Calu3 (cell line): Measurements from ENCODE around the gene CIB2. TPM values are rescaled to one million over a fixed set of nuclear protein-coding genes. Genes with fewer than 3 reads are reported as not detected.
"Not testable (repeated sequence)": the region's sequence is repeated elsewhere in the genome, so short reads cannot be mapped to it uniquely, and the experiment has no call there.

ENCODE experiments used
- BruUV-seq: library from RNA; stranded (reverse); fragments of 400-500 nt; replicated peaks from 2 replicates; lab custom pipeline; 2021; lab: Mats Ljungman, UMichigan
- CTCF ChIA-PET: fragments of 300-600 bp; sonication (Branson Sonifier 250); formaldehyde crosslinking; loops from one replicate; lab custom pipeline; 2022; ENCODE audit warnings: antibody characterized with exemption; lab: Charles Lee
- DNase-seq: peaks from one replicate; pipeline ENCODE4 v3.0.0; 2022
- H3K27ac Mint-ChIP-seq: one replicate; pipeline ENCODE4 v1.8.0; 2022; ENCODE audit warnings: mixed read lengths; ENCODE audit not compliant: unreplicated experiment
- H3K27me3 Mint-ChIP-seq: one replicate; pipeline ENCODE4 v1.8.0; 2022; ENCODE audit warnings: mixed read lengths; ENCODE audit not compliant: unreplicated experiment
- H3K36me3 Mint-ChIP-seq: one replicate; pipeline ENCODE4 v1.8.0; 2022; ENCODE audit warnings: mild to moderate bottlenecking, moderate library complexity, mixed read lengths; ENCODE audit not compliant: insufficient read depth, unreplicated experiment
- H3K4me1 Mint-ChIP-seq: one replicate; pipeline ENCODE4 v1.8.0; 2022; ENCODE audit warnings: mild to moderate bottlenecking, low read depth, mixed read lengths; ENCODE audit not compliant: unreplicated experiment
- H3K4me3 Mint-ChIP-seq: one replicate; pipeline ENCODE4 v1.8.0; 2022; ENCODE audit warnings: mild to moderate bottlenecking, low read depth, moderate library complexity, mixed read lengths; ENCODE audit not compliant: unreplicated experiment
- H3K9me3 Mint-ChIP-seq: one replicate; pipeline ENCODE4 v1.8.0; 2022; ENCODE audit warnings: low read depth, mixed read lengths; ENCODE audit not compliant: unreplicated experiment
- intact Hi-C: fragments of 100-400 bp; cut with micrococcal nuclease; formaldehyde crosslinking; loops from one replicate; pipeline ENCODE4 v1.10.0; 2022; ENCODE audit not compliant: unreplicated experiment
- total RNA-seq: library from RNA; stranded (reverse); gene quantifications from 2 replicates; pipeline ENCODE4 v1.2.3, GENCODE V29; 2022
- TF ChIP-seq, protein P1 (sequence below): fragments of 200-600 bp; IDR thresholded peaks from one replicate; pipeline ENCODE4 v1.8.0; 2022; ENCODE audit warnings: antibody characterized with exemption; ENCODE audit not compliant: unreplicated experiment

The CIB2 gene
- total RNA-seq, 1 experiment from 2014 or later: 15.7 TPM

DNA sequence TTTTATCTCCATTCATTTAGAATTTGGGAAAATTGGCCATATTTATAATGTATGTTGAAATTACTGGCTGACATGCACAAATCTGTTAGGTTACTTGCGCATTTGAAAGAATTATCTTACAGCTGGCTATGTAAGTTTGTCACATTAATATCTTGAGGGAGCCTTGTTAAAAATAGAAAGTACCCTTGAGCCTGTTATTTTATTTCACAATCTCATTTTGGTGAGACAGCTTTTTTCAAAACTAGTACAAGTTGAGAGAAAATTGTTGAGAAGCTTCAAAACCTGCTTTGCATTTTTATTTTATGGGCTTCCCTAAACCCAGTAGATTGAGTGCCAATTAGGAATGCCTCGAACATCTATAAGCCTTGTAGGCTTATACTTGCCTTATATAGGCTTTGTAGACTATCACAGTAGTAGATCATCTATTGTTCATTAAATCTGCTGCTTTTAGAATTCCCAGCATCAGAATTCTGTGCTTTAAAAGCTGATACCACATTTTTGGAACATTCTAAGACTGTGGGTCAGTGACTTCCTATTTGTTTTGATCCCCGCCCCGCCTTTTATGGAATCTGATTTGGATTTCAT is 24.2 kb upstream of the CIB2 start:
- CTCF ChIA-PET: interaction anchor here (1.5 kb wide), 1 partner anchor 11 kb away, joined by 3 read pairs; no protein-coding TSS in a partner anchor
- no peaks in the 10 kb centered on the region for H3K9me3 Mint-ChIP-seq
- no peaks in the 10 kb centered on the region for H3K27me3 Mint-ChIP-seq
- no peak overlapping the region for H3K4me3 Mint-ChIP-seq
- DNase-seq: no peak
- no peak overlapping the region for H3K27ac Mint-ChIP-seq
- no peaks in the 10 kb centered on the region for H3K4me1 Mint-ChIP-seq
- TF ChIP-seq, protein P1, sequence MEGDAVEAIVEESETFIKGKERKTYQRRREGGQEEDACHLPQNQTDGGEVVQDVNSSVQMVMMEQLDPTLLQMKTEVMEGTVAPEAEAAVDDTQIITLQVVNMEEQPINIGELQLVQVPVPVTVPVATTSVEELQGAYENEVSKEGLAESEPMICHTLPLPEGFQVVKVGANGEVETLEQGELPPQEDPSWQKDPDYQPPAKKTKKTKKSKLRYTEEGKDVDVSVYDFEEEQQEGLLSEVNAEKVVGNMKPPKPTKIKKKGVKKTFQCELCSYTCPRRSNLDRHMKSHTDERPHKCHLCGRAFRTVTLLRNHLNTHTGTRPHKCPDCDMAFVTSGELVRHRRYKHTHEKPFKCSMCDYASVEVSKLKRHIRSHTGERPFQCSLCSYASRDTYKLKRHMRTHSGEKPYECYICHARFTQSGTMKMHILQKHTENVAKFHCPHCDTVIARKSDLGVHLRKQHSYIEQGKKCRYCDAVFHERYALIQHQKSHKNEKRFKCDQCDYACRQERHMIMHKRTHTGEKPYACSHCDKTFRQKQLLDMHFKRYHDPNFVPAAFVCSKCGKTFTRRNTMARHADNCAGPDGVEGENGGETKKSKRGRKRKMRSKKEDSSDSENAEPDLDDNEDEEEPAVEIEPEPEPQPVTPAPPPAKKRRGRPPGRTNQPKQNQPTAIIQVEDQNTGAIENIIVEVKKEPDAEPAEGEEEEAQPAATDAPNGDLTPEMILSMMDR: no peak
- intact Hi-C loops: no loop called here
- no TSS peak for BruUV-seq
- peaks cover 33% of the 10 kb centered on the region for H3K36me3 Mint-ChIP-seq

DNA sequence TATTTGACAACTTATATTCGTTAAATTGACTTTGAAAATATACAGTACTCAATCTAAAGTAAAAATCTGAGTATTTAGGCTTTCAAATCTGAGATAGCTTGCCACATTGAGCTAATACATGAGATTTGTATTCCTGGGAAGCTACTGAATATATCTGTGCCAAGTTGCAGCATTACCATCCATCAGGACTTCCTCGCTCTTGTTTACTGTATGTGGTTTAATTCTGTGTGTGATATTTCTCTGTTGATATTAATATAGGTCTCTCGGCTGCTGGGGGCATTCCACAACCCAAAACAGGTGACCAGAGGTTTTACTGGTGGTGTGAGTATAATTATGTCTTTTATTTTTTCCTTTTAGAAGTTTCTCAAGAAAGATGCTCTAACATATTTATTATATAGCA is 23.7 kb upstream of the CIB2 start:
- TF ChIP-seq, protein P1: no peak
- no peaks in the 10 kb centered on the region for H3K9me3 Mint-ChIP-seq
- no peak for DNase-seq
- H3K4me1 Mint-ChIP-seq: no peaks in the 10 kb centered on the region
- intact Hi-C loops: no loop called here
- BruUV-seq: no TSS peak
- H3K4me3 Mint-ChIP-seq: no peak overlapping the region
- no peak overlapping the region for H3K27ac Mint-ChIP-seq
- CTCF ChIA-PET: interaction anchor here (1.5 kb wide), 1 partner anchor 12 kb away, joined by 3 read pairs; no protein-coding TSS in a partner anchor
- H3K27me3 Mint-ChIP-seq: no peaks in the 10 kb centered on the region
- H3K36me3 Mint-ChIP-seq: peaks cover 36% of the 10 kb centered on the region

DNA sequence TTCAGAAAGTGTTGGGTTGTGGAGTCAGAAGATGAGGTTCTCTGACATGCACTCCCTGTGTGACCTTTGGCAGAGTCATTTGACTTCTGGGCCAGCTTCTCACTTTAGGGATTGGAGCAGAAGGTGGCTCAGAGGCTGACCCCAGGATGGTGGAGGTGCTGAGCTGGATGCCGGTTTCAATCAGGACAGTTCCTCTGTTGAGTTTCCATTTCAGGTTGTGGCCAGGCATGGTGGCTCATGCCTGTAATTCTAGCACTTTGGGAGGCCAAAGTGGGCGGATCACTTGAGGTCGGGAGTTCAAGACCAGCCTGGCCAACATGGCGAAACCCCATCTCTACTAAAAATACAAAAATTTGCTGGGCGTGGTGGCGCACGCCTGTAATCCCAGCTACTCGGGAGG is 19.8 kb upstream of the CIB2 start:
- DNase-seq, BruUV-seq, H3K9me3 Mint-ChIP-seq, intact Hi-C loops, H3K27me3 Mint-ChIP-seq, H3K27ac Mint-ChIP-seq: not testable (repeated sequence)
- H3K4me3 Mint-ChIP-seq: peak overlapping the region; percentile 92
- H3K4me1 Mint-ChIP-seq: peaks cover 18% of the 10 kb centered on the region
- CTCF ChIA-PET: interaction anchor here (1.0 kb wide), 1 partner anchor 20 kb away, joined by 3 read pairs; no protein-coding TSS in a partner anchor
- H3K36me3 Mint-ChIP-seq: peaks cover 34% of the 10 kb centered on the region

DNA sequence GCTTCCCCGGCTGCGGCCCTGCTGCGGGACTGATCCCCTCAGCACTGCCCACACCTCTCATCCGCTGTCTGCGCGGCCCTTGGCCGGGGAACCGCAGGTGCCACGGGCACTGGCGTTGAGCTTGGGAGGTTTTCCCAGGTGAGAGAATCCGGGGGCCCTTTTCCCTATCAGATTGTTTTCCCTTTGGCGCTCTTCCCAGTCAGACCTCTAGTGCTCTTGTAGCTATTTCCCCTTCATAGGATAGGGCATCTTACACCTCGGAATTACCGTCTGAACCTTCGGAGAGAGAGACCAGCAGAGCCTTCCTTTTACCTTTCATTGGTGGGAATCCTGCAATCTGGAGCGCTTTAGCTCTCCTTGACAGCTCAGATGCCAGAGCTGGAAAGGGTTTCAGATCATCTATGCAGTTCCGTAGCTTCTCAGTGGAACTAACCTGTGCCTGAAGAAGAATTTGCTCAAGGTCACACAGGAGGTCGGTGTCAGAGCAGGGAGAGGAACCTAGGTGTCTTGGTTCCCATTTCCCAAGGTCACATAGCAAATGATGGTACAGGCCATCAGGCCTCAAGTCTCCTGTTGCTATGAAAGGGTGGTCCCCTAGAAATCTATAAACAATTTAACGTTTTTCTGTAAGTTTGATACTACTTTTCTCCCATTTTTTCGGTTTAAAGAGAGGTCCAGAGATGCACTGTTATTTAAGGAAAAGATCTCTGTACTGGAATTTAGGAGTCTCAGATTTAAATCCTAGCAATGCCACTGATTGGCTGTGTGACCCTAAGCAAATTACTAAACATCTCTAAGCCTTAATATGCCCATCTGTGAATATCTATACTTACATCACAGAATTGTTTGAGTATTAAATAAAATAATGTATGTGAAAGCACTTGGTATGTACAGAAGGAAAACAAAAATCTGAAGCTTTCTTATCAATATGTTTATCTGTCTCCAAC is 18.8 kb upstream of the CIB2 start:
- Mint-ChIP-seq H3K36me3 (peaks cover 33% of the 10 kb centered on the region), H3K4me1 (peaks cover 18% of the 10 kb centered on the region), H3K9me3 (no peaks in the 10 kb centered on the region), H3K27me3 (no peaks in the 10 kb centered on the region), H3K27ac (peak overlapping the region; percentile 50), H3K4me3 (peak overlapping the region; percentile 92)
- TF ChIP-seq, protein P1: no peak
- no peak for DNase-seq
- CTCF ChIA-PET: interaction anchor here (0.9 to 2.1 kb wide), 8 partner anchors 11 to 137 kb away, joined by 3 to 9 read pairs (median 4); no protein-coding TSS in a partner anchor
- intact Hi-C loops: loop anchor here (2.0 kb wide), 1 partner anchor 15 kb away; no protein-coding TSS in a partner anchor
- BruUV-seq: no TSS peak
